Urinary bladder (tissue), 4 donors: ENCODE results near the gene RAB40C. TPM values are rescaled to one million over a fixed set of nuclear protein-coding genes. Genes with fewer than 3 reads are reported as not detected.
"Not testable (repeated sequence)": the region's sequence is repeated elsewhere in the genome, so short reads cannot be mapped to it uniquely, and the experiment has no call there.

ENCODE experiments used
- DNase-seq: peaks from one replicate; pipeline ENCODE4 v3.0.0-alpha.2; 2015; ENCODE audit errors: extremely low spot score
- H3K27ac ChIP-seq: one replicate; pipeline ENCODE4 v1.5.1; 2013; ENCODE audit warnings: low read depth, mild to moderate bottlenecking, moderate library complexity
- H3K36me3 ChIP-seq: one replicate; pipeline ENCODE4 v1.6.1; 2013; ENCODE audit warnings: mild to moderate bottlenecking, moderate library complexity; ENCODE audit not compliant: insufficient read depth
- H3K4me1 ChIP-seq: one replicate; pipeline ENCODE4 v1.6.1; 2013; ENCODE audit warnings: mild to moderate bottlenecking, moderate library complexity; ENCODE audit not compliant: insufficient read depth
- H3K4me3 ChIP-seq: one replicate; pipeline ENCODE4 v1.5.1; 2013; ENCODE audit warnings: low read depth, low read length
- WGBS: extraction: QIAGEN DNeasy Blood & Tissue Kit; methylation state at CpG from one replicate; pipeline ENCODE4 v1.1.7; 2013; 5-methylcytosine and 5-hydroxymethylcytosine counted together
- polyA plus RNA-seq: library from polyadenylated mRNA; stranded (reverse); fragments of 200-250 nt; gene quantifications from one replicate; pipeline ENCODE4 v1.2.3, GENCODE V29; 2013
- total RNA-seq: library from RNA; depleted of rRNA; stranded (reverse); fragments of >200 nt; gene quantifications from one replicate; pipeline ENCODE4 v1.2.3, GENCODE V29; 2014
- donor health status: healthy with polysubstance abuse.
- donor health status: healthy.

The RAB40C gene
- total and polyA plus RNA-seq, 2 donors = 6.9 to 30.9 TPM

- WGBS = 85% methylated on average over 16 of the region's 16 CpGs
- DNase-seq = no peak
- no peak overlapping the region for H3K27ac ChIP-seq
- no peaks in the 10 kb centered on the region for H3K36me3 ChIP-seq
- H3K4me3 ChIP-seq = no peak overlapping the region
- H3K4me1 ChIP-seq = no peaks in the 10 kb centered on the region
Measured at GRCh38 chr16:593807-594206, 3.9 kb downstream of the RAB40C start.

- WGBS = 86% methylated on average over 18 of the region's 18 CpGs
- Histone ChIP-seq H3K4me1 (no peaks in the 10 kb centered on the region), H3K27ac (no peak overlapping the region), H3K4me3 (no peak overlapping the region), H3K36me3 (no peaks in the 10 kb centered on the region)
- no peak for DNase-seq
Measured at GRCh38 chr16:595094-595528, 5.2 kb downstream of the RAB40C start.

DNA sequence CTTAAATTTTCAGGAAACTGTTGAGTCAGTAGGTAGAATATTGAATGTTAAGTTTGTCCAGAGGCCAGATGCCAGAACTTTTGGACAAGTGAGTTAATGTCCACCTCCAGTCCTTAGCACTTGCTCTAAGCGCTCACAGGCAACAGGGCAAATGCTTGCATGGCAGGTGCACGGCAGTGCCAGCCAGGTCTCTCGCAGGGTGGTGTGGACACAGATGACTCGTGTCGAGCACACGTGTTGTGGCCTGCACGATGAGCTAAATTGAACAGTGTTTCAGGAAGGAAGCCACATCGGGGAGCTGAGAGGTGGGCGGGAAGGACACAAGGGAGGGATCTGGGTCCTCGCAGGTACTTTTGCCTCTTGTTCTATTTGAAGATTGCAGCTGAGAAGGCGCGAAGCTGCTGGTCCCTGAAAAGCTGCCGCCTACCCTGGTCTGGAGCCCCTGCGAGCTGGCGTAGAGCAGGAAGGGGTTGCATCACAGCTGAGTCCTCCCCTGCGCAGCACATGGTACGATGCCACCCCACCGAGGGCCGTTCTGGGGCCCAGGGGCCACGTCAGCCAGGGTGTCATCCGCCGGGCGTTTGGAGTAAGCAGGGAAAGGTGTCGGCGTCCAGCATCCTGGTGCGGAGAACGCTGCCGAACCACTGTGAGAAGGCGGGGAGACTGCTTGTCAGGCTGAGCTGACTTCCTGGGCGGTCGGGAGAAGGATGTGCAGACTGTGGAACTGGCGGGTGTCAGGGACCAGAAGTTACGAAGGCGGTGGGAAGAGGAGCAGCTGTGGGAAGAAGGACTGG, 6.3 kb downstream of the RAB40C start:
- no peaks in the 10 kb centered on the region for H3K4me1 ChIP-seq
- no peak overlapping the region for H3K4me3 ChIP-seq
- 89% methylated on average over 34 of the region's 34 CpGs for WGBS
- H3K36me3 ChIP-seq = no peaks in the 10 kb centered on the region
- no peak for DNase-seq
- H3K27ac ChIP-seq = no peak overlapping the region

- no peaks in the 10 kb centered on the region for H3K36me3 ChIP-seq
- H3K4me1 ChIP-seq = no peaks in the 10 kb centered on the region
- DNase-seq = no peak
- no peak overlapping the region for H3K4me3 ChIP-seq
- WGBS = 95% methylated on average over 12 of the region's 12 CpGs
- H3K27ac ChIP-seq = no peak overlapping the region
Measured at GRCh38 chr16:596736-597060, 6.8 kb downstream of the RAB40C start.

DNA sequence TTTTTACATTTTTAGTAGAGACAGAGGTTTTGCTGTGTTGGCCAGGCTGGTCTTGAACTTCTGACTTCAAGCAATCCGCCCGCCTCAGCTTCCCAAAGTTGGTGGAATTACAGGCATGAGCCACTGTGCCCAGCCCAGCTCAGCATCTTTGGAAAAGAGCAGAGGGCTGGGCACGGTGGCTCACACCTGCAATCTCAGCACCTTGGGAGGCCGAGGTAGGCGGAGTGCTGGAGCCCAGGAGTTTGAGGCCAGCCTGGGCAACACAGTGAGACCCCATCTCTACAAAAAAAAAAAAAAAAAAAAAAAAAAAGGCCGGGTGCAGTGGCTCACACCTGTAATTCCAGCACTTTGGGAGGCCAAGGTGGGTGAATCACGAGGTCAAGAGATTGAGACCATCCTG, 7.8 kb downstream of the RAB40C start:
- not testable (repeated sequence) for H3K36me3 ChIP-seq, DNase-seq

DNA sequence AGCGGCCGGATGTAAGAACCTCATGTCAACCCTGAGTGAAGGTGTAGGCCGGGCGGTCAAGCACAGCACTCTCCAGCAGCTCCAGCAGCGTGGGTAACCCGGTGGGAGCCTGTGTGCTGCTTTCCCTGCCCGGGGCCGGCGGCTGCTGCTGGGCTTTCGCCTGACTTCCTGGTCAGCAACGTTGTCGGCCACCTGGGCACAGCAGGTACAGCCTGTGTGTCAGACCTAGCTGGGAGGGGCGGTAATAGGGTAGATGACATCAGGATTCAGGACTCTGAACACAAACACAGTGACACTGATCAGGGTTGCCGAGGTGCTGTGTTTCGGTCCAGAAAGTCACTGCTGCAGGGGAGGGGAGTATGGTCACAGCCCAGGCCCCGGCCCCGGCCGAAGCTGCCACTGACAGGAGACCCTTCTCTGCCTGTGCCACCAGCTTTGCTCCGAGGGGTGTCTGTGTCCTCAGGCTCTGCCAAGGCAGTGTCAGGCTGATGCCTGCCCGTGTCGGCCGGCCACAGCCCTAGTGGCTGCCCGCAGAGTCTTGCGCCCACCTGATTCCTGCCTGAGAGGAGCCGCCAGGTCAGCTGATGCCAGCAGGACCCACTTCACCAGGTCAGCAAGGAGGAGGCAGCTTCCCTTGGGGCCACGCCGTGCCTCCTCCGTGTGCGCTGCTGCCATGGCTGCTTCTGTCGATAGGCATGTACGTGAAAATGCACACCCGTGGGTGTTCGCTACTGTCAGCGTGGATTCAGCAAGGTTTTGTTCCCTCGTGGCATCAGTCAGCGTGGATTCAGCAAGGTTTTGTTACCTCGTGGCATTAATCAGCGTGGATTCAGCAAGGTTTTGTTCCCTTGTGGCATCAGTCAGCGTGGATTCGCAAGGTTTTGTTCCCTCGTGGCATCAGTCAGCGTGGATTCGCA, 9.2 kb downstream of the RAB40C start:
- DNase-seq = no peak
- H3K4me3 ChIP-seq = no peak overlapping the region
- 97% methylated on average over 43 of the region's 43 CpGs for WGBS
- H3K27ac ChIP-seq = no peak overlapping the region
- H3K4me1 ChIP-seq = no peaks in the 10 kb centered on the region
- no peaks in the 10 kb centered on the region for H3K36me3 ChIP-seq

More for the DNA sequence above, 7.8 kb downstream of the RAB40C start:
- H3K4me3 ChIP-seq, H3K27ac ChIP-seq, H3K4me1 ChIP-seq: not testable (repeated sequence)
- whole genome bisulfite sequencing = 96% methylated on average over 7 of the region's 7 CpGs

- Histone ChIP-seq H3K4me3 (no peak overlapping the region), H3K27ac (no peak overlapping the region), H3K36me3 (no peaks in the 10 kb centered on the region), H3K4me1 (no peaks in the 10 kb centered on the region)
- DNase-seq = no peak
- 58% methylated on average over 7 of the region's 7 CpGs for WGBS
Measured at GRCh38 chr16:600781-601180, 10.9 kb downstream of the RAB40C start.

- Histone ChIP-seq H3K4me3 (no peak overlapping the region), H3K36me3 (no peaks in the 10 kb centered on the region), H3K4me1 (no peaks in the 10 kb centered on the region), H3K27ac (no peak overlapping the region)
- DNase-seq = no peak
- 86% methylated on average over 5 of the region's 5 CpGs for WGBS
Measured at GRCh38 chr16:603933-604332, 14.1 kb downstream of the RAB40C start.

- H3K36me3 ChIP-seq = no peaks in the 10 kb centered on the region
- no peaks in the 10 kb centered on the region for H3K4me1 ChIP-seq
- no peak overlapping the region for H3K27ac ChIP-seq
- 92% methylated on average over 22 of the region's 22 CpGs for WGBS
- DNase-seq = no peak
- no peak overlapping the region for H3K4me3 ChIP-seq
Measured at GRCh38 chr16:606656-607307, 16.9 kb downstream of the RAB40C start.

- Histone ChIP-seq H3K36me3 (no peaks in the 10 kb centered on the region), H3K27ac (no peak overlapping the region), H3K4me3 (no peak overlapping the region), H3K4me1 (no peaks in the 10 kb centered on the region)
- 82% methylated on average over 10 of the region's 10 CpGs for whole genome bisulfite sequencing
- DNase-seq = no peak
Measured at GRCh38 chr16:608019-608418, 18.2 kb downstream of the RAB40C start.

GRCh38 chr16:609316-609715, 19.4 kb downstream of the RAB40C start:
- Histone ChIP-seq H3K36me3 (no peaks in the 10 kb centered on the region), H3K4me3 (no peak overlapping the region), H3K4me1 (no peaks in the 10 kb centered on the region), H3K27ac (no peak overlapping the region)
- no peak for DNase-seq
- 90% methylated on average over 13 of the region's 13 CpGs for WGBS

- H3K36me3 ChIP-seq = no peaks in the 10 kb centered on the region
- H3K27ac ChIP-seq = no peak overlapping the region
- no peak for DNase-seq
- no peak overlapping the region for H3K4me3 ChIP-seq
- WGBS = 92% methylated on average over 14 of the region's 14 CpGs
- no peaks in the 10 kb centered on the region for H3K4me1 ChIP-seq
Measured at GRCh38 chr16:609984-610383, 20.1 kb downstream of the RAB40C start.

DNA sequence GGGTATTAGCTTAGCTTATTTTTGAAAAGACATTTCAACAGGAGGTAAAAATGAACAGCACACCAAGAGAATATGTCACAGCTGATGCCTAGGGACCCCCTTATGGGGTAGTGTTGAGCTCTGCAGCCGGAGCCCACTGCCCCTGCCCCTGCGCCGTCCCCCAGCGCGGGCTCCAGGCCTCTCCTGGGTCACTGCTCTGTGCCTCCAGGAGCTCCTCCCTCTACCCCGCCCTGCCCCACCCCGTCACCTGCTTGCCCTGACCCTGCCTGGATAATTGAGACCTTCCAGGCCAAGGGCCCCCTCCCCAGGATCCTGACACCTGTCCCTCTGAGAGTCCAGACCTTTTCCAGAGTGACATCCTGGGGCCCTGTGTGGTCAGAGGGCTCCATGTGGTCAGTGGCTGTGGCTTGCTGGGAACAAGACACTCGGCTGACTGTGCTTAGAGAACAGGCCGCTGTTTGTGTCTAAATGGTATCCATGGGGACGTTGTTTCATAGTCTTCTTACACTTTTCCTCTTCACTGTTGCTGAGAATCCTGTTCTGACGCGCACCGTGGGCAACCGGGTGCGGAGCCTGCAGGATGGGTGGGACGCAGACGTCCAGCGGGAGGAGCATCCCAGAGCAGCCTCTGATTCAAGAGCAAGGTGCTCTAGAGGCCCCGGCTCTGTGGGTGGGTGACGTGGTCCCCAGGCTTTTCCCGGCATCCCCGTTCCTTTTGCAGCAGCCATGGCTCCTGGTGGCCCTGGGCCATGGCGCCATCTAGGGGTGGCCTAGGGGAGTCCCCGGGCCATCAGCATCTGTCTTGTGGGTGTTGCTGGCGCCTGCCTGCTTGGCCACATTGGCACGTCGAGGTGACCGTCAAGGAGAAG, 20.9 kb downstream of the RAB40C start:
- no peak overlapping the region for H3K4me3 ChIP-seq
- no peak overlapping the region for H3K27ac ChIP-seq
- WGBS = 74% methylated on average over 28 of the region's 28 CpGs
- no peaks in the 10 kb centered on the region for H3K4me1 ChIP-seq
- no peak for DNase-seq
- H3K36me3 ChIP-seq = no peaks in the 10 kb centered on the region
